HG03196 (cell line): ENCODE data around the gene DHRS9.

ENCODE experiments used
- ATAC-seq: cut with Tn5 transposase; IDR thresholded peaks from one replicate; pipeline ENCODE4 v1.9.1; 2021; ENCODE audit not compliant: unreplicated experiment

Gene DHRS9

GRCh38 chr2:169065422-169065821, 3.9 kb upstream of the DHRS9 start:
- ATAC-seq = no peak

GRCh38 chr2:169065864-169066517, 3.4 kb upstream of the DHRS9 start:
- ATAC-seq = no peak

- no peak for ATAC-seq
These were observed 2.5 kb upstream of the DHRS9 start for GRCh38 chr2:169066897-169067296.

GRCh38 chr2:169069833-169070232, 470 bp downstream of the DHRS9 start:
- ATAC-seq = no peak

- no peak for ATAC-seq
These were observed 2.1 kb downstream of the DHRS9 start for GRCh38 chr2:169071455-169071854.

GRCh38 chr2:169072163-169072925, 3.0 kb downstream of the DHRS9 start:
- ATAC-seq = no peak

- ATAC-seq = no peak
These were observed 4.0 kb downstream of the DHRS9 start for GRCh38 chr2:169073211-169073962.

- peak; percentile 50 for ATAC-seq
These were observed 4.8 kb downstream of the DHRS9 start for GRCh38 chr2:169073963-169074751.

- ATAC-seq = no peak
These were observed 8.4 kb downstream of the DHRS9 start for GRCh38 chr2:169077674-169078240.

GRCh38 chr2:169080250-169081069, 11.1 kb downstream of the DHRS9 start:
- ATAC-seq = peak; percentile 96

GRCh38 chr2:169081551-169081950, 12.2 kb downstream of the DHRS9 start:
- no peak for ATAC-seq

- no peak for ATAC-seq
These were observed 13.6 kb downstream of the DHRS9 start for GRCh38 chr2:169082995-169083394.

GRCh38 chr2:169086893-169087467, 17.6 kb downstream of the DHRS9 start:
- ATAC-seq = no peak

GRCh38 chr2:169087757-169088379, 18.5 kb downstream of the DHRS9 start:
- ATAC-seq = no peak

- ATAC-seq = no peak
These were observed 19.8 kb downstream of the DHRS9 start for GRCh38 chr2:169089182-169089581.

GRCh38 chr2:169090133-169090820, 20.9 kb downstream of the DHRS9 start:
- ATAC-seq = no peak

GRCh38 chr2:169091256-169091655, 21.9 kb downstream of the DHRS9 start:
- no peak for ATAC-seq

GRCh38 chr2:169091761-169092519, 22.6 kb downstream of the DHRS9 start:
- no peak for ATAC-seq
